ENCODE data around the gene ABLIM3. TPM values are rescaled to one million over a fixed set of nuclear protein-coding genes. Genes with fewer than 3 reads are reported as not detected.

The ABLIM3 gene
- total RNA-seq, 1 experiment from 2014 or later = not detected

DNA sequence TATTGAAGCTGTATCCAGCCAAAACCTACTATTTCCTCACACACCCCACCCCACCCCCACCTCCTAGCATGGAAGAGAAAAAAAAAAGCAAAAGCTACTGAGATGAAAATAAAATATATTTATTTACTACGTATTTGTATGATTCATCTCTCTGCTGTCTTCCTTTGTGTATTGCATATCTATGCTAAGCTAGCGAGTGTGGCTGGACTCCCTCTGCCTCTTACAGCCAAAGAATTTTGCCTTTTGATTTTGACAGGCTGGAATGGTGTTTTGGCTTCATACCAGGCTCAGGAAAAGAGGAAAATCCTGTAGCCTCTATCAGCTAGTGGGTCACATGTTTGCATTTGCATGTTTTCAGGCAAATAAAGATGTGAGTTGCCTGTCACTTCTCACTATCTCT is 2.2 kb downstream of the ABLIM3 start:
- no peak overlapping the region for H3K4me3 Mint-ChIP-seq (ENCODE audit: unreplicated experiment)
- H3K4me1 Mint-ChIP-seq (ENCODE audit: low read depth, unreplicated experiment) = no peaks in the 10 kb centered on the region
- H3K36me3 Mint-ChIP-seq (ENCODE audit: insufficient read depth, unreplicated experiment) = no peaks in the 10 kb centered on the region
- intact Hi-C loops (cut with micrococcal nuclease; ENCODE audit: unreplicated experiment) = loop anchor here (5.0 kb wide), 1 partner anchor 49 kb away; no protein-coding TSS in a partner anchor
- H3K27ac Mint-ChIP-seq (ENCODE audit: unreplicated experiment) = no peak overlapping the region
- Histone ChIP-seq H3K9me3 (peaks cover 4% of the 10 kb centered on the region; the same call in 1 of the 2 replicates), H3K27me3 (replicated peaks; ENCODE audit: control insufficient read depth, insufficient read depth, low read length) (peaks cover 3% of the 10 kb centered on the region; the same call in 1 of the 2 replicates), H3K4me1 (no peaks in the 10 kb centered on the region), H3K36me3 (ENCODE audit: control insufficient read depth, insufficient read depth, low read length) (no peaks in the 10 kb centered on the region), H3K4me3 (ENCODE audit: low read depth, low read length) (no peak overlapping the region)
- no peaks in the 10 kb centered on the region for H3K9me3 Mint-ChIP-seq (ENCODE audit: unreplicated experiment)
- peaks cover 2% of the 10 kb centered on the region for H3K27me3 Mint-ChIP-seq (ENCODE audit: insufficient read depth, unreplicated experiment)
- ChIA-PET CTCF (interaction anchor here (0.7 kb wide), 1 partner anchor 416 kb away, joined by 3 read pairs; no protein-coding TSS in a partner anchor), POLR2A (no interaction called here)
- BruUV-seq (replicated peaks) = no TSS peak
- DNase-seq = no peak
- TF ChIP-seq, protein P1, sequence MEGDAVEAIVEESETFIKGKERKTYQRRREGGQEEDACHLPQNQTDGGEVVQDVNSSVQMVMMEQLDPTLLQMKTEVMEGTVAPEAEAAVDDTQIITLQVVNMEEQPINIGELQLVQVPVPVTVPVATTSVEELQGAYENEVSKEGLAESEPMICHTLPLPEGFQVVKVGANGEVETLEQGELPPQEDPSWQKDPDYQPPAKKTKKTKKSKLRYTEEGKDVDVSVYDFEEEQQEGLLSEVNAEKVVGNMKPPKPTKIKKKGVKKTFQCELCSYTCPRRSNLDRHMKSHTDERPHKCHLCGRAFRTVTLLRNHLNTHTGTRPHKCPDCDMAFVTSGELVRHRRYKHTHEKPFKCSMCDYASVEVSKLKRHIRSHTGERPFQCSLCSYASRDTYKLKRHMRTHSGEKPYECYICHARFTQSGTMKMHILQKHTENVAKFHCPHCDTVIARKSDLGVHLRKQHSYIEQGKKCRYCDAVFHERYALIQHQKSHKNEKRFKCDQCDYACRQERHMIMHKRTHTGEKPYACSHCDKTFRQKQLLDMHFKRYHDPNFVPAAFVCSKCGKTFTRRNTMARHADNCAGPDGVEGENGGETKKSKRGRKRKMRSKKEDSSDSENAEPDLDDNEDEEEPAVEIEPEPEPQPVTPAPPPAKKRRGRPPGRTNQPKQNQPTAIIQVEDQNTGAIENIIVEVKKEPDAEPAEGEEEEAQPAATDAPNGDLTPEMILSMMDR (IDR thresholded peaks at IDR 0.05; ENCODE audit: insufficient read depth in 1 of 2, low read depth in 1 of 2, low read length in 1 of 2, severe bottlenecking in 1 of 2, unreplicated experiment in 1 of 2) = no peak

DNA sequence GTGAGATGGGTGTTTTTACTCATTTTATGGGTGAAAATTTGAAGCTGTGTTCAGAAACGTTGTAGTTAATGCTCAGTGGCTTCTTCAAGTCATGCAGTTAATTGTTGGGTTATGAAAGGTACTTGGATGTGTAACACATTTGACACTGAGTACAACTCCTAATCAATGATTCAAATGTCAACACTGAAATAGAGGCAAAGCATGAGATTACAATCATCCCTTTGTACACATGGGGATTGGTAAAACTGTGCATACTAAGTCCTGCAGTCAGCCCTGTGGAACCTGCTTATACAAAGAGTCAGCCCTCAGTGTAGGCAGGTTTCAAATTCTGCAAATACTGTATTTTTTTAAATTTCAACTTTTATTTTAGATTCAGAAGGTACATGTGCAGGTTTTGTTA is 3.3 kb downstream of the ABLIM3 start:
- ChIA-PET CTCF (no interaction called here), POLR2A (no interaction called here)
- Histone ChIP-seq H3K27me3 (replicated peaks; ENCODE audit: control insufficient read depth, insufficient read depth, low read length) (peaks cover 3% of the 10 kb centered on the region; the same call in 1 of the 2 replicates), H3K36me3 (ENCODE audit: control insufficient read depth, insufficient read depth, low read length) (no peaks in the 10 kb centered on the region), H3K4me3 (ENCODE audit: low read depth, low read length) (no peak overlapping the region), H3K4me1 (no peaks in the 10 kb centered on the region), H3K9me3 (peaks cover 4% of the 10 kb centered on the region; the same call in 1 of the 2 replicates)
- BruUV-seq (replicated peaks) = no TSS peak
- DNase-seq = no peak
- Mint-ChIP-seq H3K27ac (ENCODE audit: unreplicated experiment) (no peak overlapping the region), H3K9me3 (ENCODE audit: unreplicated experiment) (no peaks in the 10 kb centered on the region), H3K36me3 (ENCODE audit: insufficient read depth, unreplicated experiment) (no peaks in the 10 kb centered on the region), H3K27me3 (ENCODE audit: insufficient read depth, unreplicated experiment) (peaks cover 2% of the 10 kb centered on the region), H3K4me3 (ENCODE audit: unreplicated experiment) (no peak overlapping the region), H3K4me1 (ENCODE audit: low read depth, unreplicated experiment) (no peaks in the 10 kb centered on the region)
- TF ChIP-seq, protein P1 (IDR thresholded peaks at IDR 0.05; ENCODE audit: insufficient read depth in 1 of 2, low read depth in 1 of 2, low read length in 1 of 2, severe bottlenecking in 1 of 2, unreplicated experiment in 1 of 2) = no peak
- intact Hi-C loops (cut with micrococcal nuclease; ENCODE audit: unreplicated experiment) = loop anchor here (5.0 kb wide), 1 partner anchor 48 kb away; no protein-coding TSS in a partner anchor

DNA sequence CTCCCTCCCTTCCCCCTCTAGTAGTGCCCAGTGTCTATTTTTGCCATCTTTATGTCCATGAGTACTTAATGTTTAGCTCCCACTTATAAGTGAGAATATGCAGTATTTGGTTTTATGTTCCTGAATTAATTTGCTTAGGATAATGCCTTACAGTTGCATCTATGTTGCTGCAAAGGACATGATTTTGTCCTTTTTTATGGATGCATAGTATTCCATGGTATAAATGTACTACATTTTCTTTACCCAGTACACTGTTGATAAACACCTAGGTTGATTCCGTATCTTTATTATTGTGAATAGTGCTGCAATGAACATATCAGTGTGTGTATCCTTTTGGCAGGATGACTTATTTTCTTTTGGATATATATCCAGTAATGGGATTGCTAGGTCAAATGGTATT is 3.8 kb downstream of the ABLIM3 start:
- Mint-ChIP-seq H3K36me3 (ENCODE audit: insufficient read depth, unreplicated experiment) (no peaks in the 10 kb centered on the region), H3K4me3 (ENCODE audit: unreplicated experiment) (no peak overlapping the region), H3K27ac (ENCODE audit: unreplicated experiment) (no peak overlapping the region), H3K27me3 (ENCODE audit: insufficient read depth, unreplicated experiment) (peaks cover 2% of the 10 kb centered on the region), H3K9me3 (ENCODE audit: unreplicated experiment) (no peaks in the 10 kb centered on the region), H3K4me1 (ENCODE audit: low read depth, unreplicated experiment) (no peaks in the 10 kb centered on the region)
- peaks cover 3% of the 10 kb centered on the region; the same call in 1 of the 2 replicates for H3K27me3 ChIP-seq (replicated peaks; ENCODE audit: control insufficient read depth, insufficient read depth, low read length)
- H3K36me3 ChIP-seq (ENCODE audit: control insufficient read depth, insufficient read depth, low read length) = no peaks in the 10 kb centered on the region
- BruUV-seq (replicated peaks) = no TSS peak
- peaks cover 4% of the 10 kb centered on the region; the same call in 1 of the 2 replicates for H3K9me3 ChIP-seq
- TF ChIP-seq, protein P1 (IDR thresholded peaks at IDR 0.05; ENCODE audit: insufficient read depth in 1 of 2, low read depth in 1 of 2, low read length in 1 of 2, severe bottlenecking in 1 of 2, unreplicated experiment in 1 of 2) = no peak
- ChIA-PET POLR2A (no interaction called here), CTCF (no interaction called here)
- no peak for DNase-seq
- H3K4me3 ChIP-seq (ENCODE audit: low read depth, low read length) = no peak overlapping the region
- intact Hi-C loops (cut with micrococcal nuclease; ENCODE audit: unreplicated experiment) = no loop called here
- peaks cover 4% of the 10 kb centered on the region for H3K4me1 ChIP-seq

All from Caco-2 (cell line).